GM21526 (cell line): ENCODE results near the gene GRP.
"Not testable (repeated sequence)": the region's sequence is repeated elsewhere in the genome, so short reads cannot be mapped to it uniquely, and the experiment has no call there.

Experiments used
- ATAC-seq: cut with Tn5 transposase; IDR thresholded peaks from one replicate; pipeline ENCODE4 v1.9.1; 2021; ENCODE audit warnings: moderate library complexity; ENCODE audit not compliant: unreplicated experiment, low FRiP score

Gene GRP

DNA sequence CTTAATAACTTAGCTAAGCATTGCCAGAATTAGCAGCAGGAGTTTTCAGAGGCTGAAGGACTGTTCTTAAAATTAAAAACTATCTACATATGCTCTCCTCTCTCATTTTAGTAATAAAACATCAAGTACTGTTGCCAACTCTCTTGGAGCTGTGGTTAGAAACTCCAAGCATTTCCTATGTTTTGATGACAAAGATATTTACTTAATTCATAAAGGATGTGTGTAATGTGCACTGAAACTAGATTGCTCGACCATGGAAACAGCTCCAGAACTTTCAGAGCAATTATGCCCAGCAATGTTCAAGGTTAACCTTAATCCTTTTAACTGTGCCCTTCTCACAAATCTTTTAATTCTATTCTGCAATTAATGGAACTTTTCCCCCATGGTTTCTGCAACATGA, 8.4 kb downstream of the GRP start:
- no peak for ATAC-seq

DNA sequence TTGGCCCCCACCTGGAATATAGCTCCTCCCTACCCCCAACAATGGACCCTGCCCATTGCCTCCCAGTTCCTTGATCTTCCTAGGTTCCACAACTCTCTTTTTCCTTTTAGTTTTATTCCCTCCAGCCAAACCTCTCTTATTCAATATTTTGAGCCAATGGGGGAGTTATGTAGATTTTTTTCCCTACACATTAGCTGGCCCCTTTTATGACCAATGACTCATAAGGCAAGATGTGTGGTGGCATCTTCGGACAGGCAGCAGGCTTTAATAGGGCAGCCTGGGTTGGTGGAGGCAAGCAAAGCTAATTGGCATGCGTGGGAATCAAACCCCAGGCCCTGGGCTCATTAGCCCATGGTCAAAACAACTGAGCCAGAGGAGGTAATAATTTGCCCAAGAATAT, 9.2 kb downstream of the GRP start:
- ATAC-seq: no peak

DNA sequence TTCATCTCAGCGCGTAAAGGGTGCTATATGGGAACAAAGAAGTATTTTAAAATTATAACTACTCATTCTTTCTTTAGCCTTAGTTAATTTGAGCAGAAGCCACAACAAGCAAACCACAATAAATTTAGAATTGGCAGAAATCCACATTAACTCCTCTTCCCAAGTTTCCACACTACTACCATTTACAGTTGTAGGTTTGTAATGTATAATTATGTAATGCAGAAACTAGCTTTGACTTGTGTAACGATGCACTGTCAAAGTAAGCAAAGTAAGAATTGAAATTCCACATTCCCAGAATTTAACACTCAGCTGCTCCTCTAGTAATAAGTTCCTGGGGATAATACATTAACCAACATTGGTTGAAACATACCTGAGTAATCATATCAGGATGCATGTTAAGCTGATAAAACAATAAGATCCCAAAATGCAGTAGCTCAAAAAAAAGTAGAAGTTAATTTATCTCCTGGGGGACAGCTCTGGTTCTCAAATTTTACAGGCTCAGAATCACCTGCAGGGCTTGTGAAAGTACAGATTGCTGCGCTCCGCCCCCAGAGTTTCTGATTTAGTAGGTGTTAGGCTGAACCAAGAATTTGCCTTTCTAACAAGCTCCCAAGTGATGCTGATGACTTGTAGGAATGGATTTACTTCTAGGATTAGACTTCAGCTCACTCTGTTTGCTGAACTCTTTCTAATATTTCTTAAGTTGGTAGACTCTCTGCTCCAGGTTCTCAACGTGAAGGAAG, 9.9 kb downstream of the GRP start:
- ATAC-seq: no peak

DNA sequence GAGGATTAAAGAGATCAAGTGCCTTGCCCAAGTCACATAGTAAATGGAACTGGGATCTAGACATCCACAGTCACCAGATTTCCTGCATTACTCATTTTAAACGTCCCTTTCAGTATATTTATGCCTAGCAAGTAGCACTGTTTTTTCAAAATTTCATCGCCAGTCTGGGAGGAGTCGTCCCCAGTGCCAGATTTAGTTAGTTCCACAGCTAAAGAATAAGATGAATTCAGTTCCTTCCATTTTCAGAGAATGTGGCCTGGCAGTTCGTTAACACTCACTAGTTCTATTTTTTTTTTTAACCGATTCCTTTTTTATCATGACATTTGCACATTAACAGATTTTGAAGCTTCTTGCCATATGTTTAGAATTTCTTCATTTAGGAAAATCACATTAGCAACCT, 11.2 kb downstream of the GRP start:
- no peak for ATAC-seq

GRCh38 chr18:59231877-59232276, 11.9 kb downstream of the GRP start:
- ATAC-seq: no peak

- ATAC-seq: no peak
Observed at GRCh38 chr18:59232309-59233016, 12.5 kb downstream of the GRP start.

- no peak for ATAC-seq
Observed at GRCh38 chr18:59233017-59233410, 13.1 kb downstream of the GRP start.

GRCh38 chr18:59238385-59238784, 18.4 kb downstream of the GRP start:
- ATAC-seq: no peak

GRCh38 chr18:59239642-59240041, 19.7 kb downstream of the GRP start:
- no peak for ATAC-seq

- no peak for ATAC-seq
Observed at GRCh38 chr18:59242906-59243305, 22.9 kb downstream of the GRP start.

DNA sequence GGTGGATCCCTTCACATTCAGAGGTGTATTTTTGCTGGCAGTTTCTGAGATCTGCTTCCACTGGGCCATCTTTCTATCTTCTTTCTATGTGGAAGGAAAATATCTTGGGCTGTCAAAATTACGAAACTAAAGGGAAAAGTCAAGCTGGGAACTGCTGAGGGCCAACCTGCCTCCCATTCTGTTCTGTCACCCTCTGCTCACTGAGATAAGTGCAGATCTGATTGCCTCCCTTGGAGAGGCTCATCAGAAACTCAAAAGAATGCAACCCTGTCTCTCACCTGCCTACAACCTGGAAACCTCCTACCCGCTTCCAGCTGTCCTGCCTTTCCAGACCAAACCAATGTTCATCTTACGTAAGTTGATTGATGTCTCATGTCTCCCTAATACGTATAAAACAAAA, 26.8 kb downstream of the GRP start:
- ATAC-seq: no peak

DNA sequence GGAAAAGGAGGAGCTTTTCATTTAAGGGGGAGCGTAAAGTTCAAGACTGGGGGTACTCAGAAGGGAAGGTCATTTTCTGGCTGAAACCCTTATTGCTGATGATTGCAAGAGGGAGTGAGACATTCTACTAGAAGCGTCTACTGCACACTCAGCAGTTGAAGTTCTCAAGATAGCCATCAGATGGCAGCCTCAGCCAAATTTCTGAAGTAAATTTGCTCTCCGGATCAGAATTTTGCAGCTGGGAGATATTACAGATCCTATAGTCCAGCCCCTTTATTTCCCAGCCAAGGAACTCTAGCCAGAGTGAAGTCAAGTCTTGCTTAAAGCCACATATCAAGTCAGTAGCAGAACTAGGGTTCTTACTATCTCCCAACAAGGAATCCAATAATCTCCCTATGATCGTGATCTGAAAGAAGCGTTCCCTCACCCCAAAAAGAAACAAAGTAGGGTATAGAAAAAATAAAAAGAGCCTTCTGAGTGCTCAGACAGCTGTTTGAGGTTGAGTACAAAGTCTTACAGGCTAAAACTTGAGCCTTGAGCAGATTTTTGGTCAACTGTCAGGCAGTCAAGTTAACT, 29.3 kb downstream of the GRP start:
- no peak for ATAC-seq

DNA sequence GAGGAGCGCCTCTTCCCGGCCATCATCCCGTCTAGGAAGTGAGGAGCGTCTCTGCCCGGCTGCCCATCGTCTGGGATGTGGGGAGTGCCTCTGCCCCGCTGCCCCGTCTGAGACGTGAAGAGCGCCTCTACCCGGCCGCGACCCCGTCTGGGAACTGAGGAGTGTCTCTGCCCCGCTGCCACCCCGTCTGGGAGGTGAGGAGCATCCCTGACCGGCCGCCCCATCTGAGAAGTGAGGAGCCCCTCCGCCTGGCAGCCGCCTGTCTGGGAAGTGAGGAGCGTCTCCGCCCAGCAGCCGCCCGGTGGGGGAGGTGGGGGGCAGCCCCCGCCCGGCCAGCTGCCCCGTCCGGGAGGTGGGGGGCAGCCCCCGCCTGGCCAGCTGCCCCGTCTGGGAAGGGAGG, 35.5 kb downstream of the GRP start:
- not testable (repeated sequence) for ATAC-seq

GRCh38 chr18:59261842-59262241, 41.9 kb downstream of the GRP start:
- ATAC-seq: not testable (repeated sequence)

DNA sequence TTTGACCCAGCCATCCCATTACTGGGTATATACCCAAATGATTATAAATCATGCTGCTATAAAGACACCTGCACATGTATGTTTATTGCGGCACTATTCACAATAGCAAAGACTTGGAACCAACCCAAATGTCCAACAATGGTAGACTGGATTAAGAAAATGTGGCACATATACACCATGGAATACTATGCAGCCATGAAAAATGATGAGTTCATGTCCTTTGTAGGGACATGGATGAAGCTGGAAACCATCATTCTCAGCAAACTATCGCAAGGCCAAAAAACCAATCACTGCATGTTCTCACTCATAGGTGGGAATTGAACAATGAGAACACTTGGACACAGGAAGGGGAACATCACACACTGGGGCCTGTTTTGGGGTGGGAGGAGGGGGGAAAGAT, 42.3 kb downstream of the GRP start:
- ATAC-seq: not testable (repeated sequence)

DNA sequence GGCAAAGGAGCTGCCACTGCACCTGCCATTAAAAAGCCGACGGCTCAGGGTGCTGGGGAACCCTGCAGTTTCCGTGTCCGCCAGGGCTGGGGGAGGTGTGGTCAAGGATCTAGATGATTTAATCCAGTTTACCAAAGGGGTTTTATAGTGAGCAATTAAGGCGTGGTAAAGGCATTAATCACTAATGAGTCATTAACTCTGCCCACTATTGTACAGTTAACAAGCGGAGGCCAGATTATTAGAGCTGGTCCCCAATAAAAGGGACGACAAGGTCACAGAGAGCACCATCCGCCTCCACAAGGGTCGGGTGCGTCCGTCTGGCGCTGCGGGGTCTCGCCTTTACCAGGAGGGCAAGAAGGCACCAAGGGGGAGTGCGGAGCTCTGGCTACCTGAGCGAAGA, 43.7 kb downstream of the GRP start:
- no peak for ATAC-seq

- no peak for ATAC-seq
Observed at GRCh38 chr18:59264121-59264571, 44.2 kb downstream of the GRP start.

GRCh38 chr18:59264651-59265245, 44.8 kb downstream of the GRP start:
- ATAC-seq: no peak

GRCh38 chr18:59265246-59265973, 45.5 kb downstream of the GRP start:
- ATAC-seq: peak; percentile 62

GRCh38 chr18:59265974-59266369, 46.0 kb downstream of the GRP start:
- no peak for ATAC-seq

- no peak for ATAC-seq
Observed at GRCh38 chr18:59266459-59266858, 46.5 kb downstream of the GRP start.
